GM13977 (cell line): ENCODE measurements around the gene KIF2C.
A peak's percentile ranks its signal among the peaks of the same experiment; 100 is the strongest.

Experiments used
- DNase-seq: peaks from one replicate; pipeline ENCODE4 v3.0.0; 2012; ENCODE audit warnings: low spot score
- CTCF ChIP-seq: IDR thresholded peaks from 2 replicates; pipeline ENCODE4 v1.5.1; 2012; ENCODE audit warnings: mild to moderate bottlenecking, control low read depth; ENCODE audit not compliant: insufficient read depth; ENCODE audit errors: extremely low read depth, missing control alignments
- in situ Hi-C: fragments of 300-500 bp; cut with MboI; formaldehyde crosslinking; loops from one replicate; pipeline ENCODE4 v1.12.0; 2022; ENCODE audit warnings: low sequenced_read_pairs, low pct_unique_long_range_greater_than_20kb, mixed read lengths, inconsistent platforms; ENCODE audit not compliant: unreplicated experiment

The KIF2C gene

GRCh38 chr1:44723496-44724295 is 15.9 kb upstream of the KIF2C start:
- TF ChIP-seq CTCF, result no peak
- in situ Hi-C loops, result no loop called here
- DNase-seq, result peak; percentile 67

GRCh38 chr1:44724296-44724954 is 15.2 kb upstream of the KIF2C start:
- no peak for DNase-seq
- in situ Hi-C loops, result no loop called here
- no peak for TF ChIP-seq CTCF

GRCh38 chr1:44724955-44725698 is 14.5 kb upstream of the KIF2C start:
- no peak for TF ChIP-seq CTCF
- in situ Hi-C loops, result no loop called here
- no peak for DNase-seq

GRCh38 chr1:44730741-44731512 is 8.7 kb upstream of the KIF2C start, which contains the start of gene RNU5D-1:
Gene RNU5D-1, minus strand, starts transcription at chr1:44731170.
- peak; percentile 90 for DNase-seq
- TF ChIP-seq CTCF, result peak; percentile 74
- in situ Hi-C loops, result no loop called here

- in situ Hi-C loops, result no loop called here
These were observed 6.3 kb upstream of the KIF2C start for GRCh38 chr1:44733365-44733764.

More at GRCh38 chr1:44733365-44733764, 6.3 kb upstream of the KIF2C start:
- no peak for TF ChIP-seq CTCF
- no peak for DNase-seq
